Measurements from ENCODE around the gene C7orf25. TPM values are rescaled to one million over a fixed set of nuclear protein-coding genes. Genes with fewer than 3 reads are reported as not detected.
A peak's percentile ranks its signal among the peaks of the same experiment; 100 is the strongest.

The C7orf25 gene
- total and polyA plus RNA-seq, 10 of the 15 experiments (the other 5 are each of a cell fraction or from before 2014, with no cell fraction given), result 0.63 to 3.2 (median 1.7) TPM

- ChIA-PET SMC1A (ENCODE audit: uncharacterized antibody, unreplicated experiment) (interaction anchor here (1.0 to 10.0 kb wide), 5 partner anchors 10 to 515 kb away, joined by 3 to 102 read pairs (median 6); no protein-coding TSS in a partner anchor), CTCF (interaction anchor here (0.9 to 9.2 kb wide), 7 partner anchors 7 to 500 kb away, joined by 3 to 109 read pairs (median 14); partner anchors contain the start of genes MRPL32 and PSMA2), RAD21 (ENCODE audit: unreplicated experiment) (interaction anchor here (0.7 to 2.9 kb wide), 5 partner anchors 10 to 500 kb away, joined by 3 to 20 read pairs (median 4); no protein-coding TSS in a partner anchor), POLR2A (interaction anchor here (1.0 to 1.1 kb wide), 2 partner anchors 20 to 27 kb away, joined by 3 read pairs; no protein-coding TSS in a partner anchor)
- in situ Hi-C loops (cut with MboI), result loop anchor here (5.0 to 10.0 kb wide), 6 partner anchors 163 to 895 kb away; partner anchors contain the start of gene COA1
- WGBS (ENCODE audit: insufficient coverage, insufficient replicate concordance, low lambda C conversion rate, missing lambda C conversion rate), result 26% methylated on average over 4 of the region's 4 CpGs
- Histone ChIP-seq H3K9me3 (replicated peaks; ENCODE audit: control insufficient read depth, insufficient read depth, low read length) (no peaks in the 10 kb centered on the region), H3K79me2 (ENCODE audit: control insufficient read depth, insufficient read depth, low read length) (peaks cover 15% of the 10 kb centered on the region), H3K27me3 (replicated peaks in 1 of 2; ENCODE audit: control insufficient read depth in 2 of 2, insufficient read depth in 2 of 2, low read length in 1 of 2) (no peaks in the 10 kb centered on the region), H3K4me2 (ENCODE audit: control insufficient read depth, insufficient read depth) (peak overlapping the region; percentile 63), H2AFZ (ENCODE audit: control insufficient read depth, low read depth, low read length) (peak overlapping the region; percentile 45; the same call in 1 of the 2 replicates), H3K27ac (ENCODE audit: control insufficient read depth, insufficient read depth) (peak overlapping the region; percentile 22; the same call in 1 of the 2 replicates), H3K4me1 (ENCODE audit: control insufficient read depth, insufficient read depth, low read length) (peaks cover 13% of the 10 kb centered on the region; the same call in 1 of the 2 replicates), H4K20me1 (ENCODE audit: control insufficient read depth, insufficient read depth) (no peaks in the 10 kb centered on the region), H3K36me3 (ENCODE audit: control insufficient read depth in 2 of 2, insufficient read depth in 2 of 2, low read length in 1 of 2) (peaks cover 0 to 20% of the 10 kb centered on the region in 2 experiments; a peak in 1 of 4 replicates), H3K4me3 (no peak overlapping the region), H3K9ac (ENCODE audit: control insufficient read depth, insufficient read depth, low read length) (no peak overlapping the region)
- no peak for DNase-seq (ENCODE audit: low read depth, low spot score)
- TF ChIP-seq IKZF1 (conservative IDR thresholded peaks at IDR 0.05), result peak; percentile 54; the same call in 1 of the 2 replicates
- TF ChIP-seq MTA2 (IDR thresholded peaks at IDR 0.05; ENCODE audit: low read depth), result peak; percentile 47
- TF ChIP-seq EP300 (IDR thresholded peaks at IDR 0.05; ENCODE audit: borderline replicate concordance in 1 of 2, control insufficient read depth in 1 of 2, low read depth in 2 of 2, low read length in 2 of 2), result peak in 1 of 2 experiments; percentile 15; a peak in 1 of 4 replicates
- TF ChIP-seq PAX5 (IDR thresholded peaks at IDR 0.05; ENCODE audit: borderline replicate concordance, low read depth, low read length), result no peak
- peak; percentile 78 for TF ChIP-seq RELB (IDR thresholded peaks at IDR 0.05; ENCODE audit: low read depth)
- peak; percentile 43; the same call in 1 of the 2 replicates for TF ChIP-seq POLR2AphosphoS5 (IDR thresholded peaks at IDR 0.05; ENCODE audit: low read length)
- no peak; the same call in 1 of the 2 replicates for TF ChIP-seq NFIC (IDR thresholded peaks at IDR 0.05; ENCODE audit: low read depth, low read length)
- peak; percentile 46 to 58; a peak in 3 of 4 replicates for TF ChIP-seq IKZF2 (IDR thresholded peaks at IDR 0.05)
- no peak for TF ChIP-seq SMC3 (IDR thresholded peaks at IDR 0.05; ENCODE audit: borderline replicate concordance, low read length)
- no peak for TF ChIP-seq ATF2 (IDR thresholded peaks at IDR 0.05; ENCODE audit: low read length)
- peak; percentile 30; the same call in 1 of the 2 replicates for TF ChIP-seq BMI1 (IDR thresholded peaks at IDR 0.05; ENCODE audit: borderline replicate concordance)
- intact Hi-C loops (cut with micrococcal nuclease; ENCODE audit: unreplicated experiment), result loop anchor here (2.0 to 10.0 kb wide), 7 partner anchors 115 to 899 kb away; partner anchors contain the start of gene COA1
- no TSS peak for BruUV-seq (replicated peaks)
- ATAC-seq, result peak; percentile 66
- FAIRE-seq, result no peak
Observed at GRCh38 chr7:42939457-42940240, 27.8 kb upstream of the C7orf25 start.

Data from GM12878 (cell line).